SK-N-SH (cell line): ENCODE data around the gene ACAP2. TPM values are rescaled to one million over a fixed set of nuclear protein-coding genes. Genes with fewer than 3 reads are reported as not detected.

Experiments used
- CTCF ChIA-PET: fragments of 300-600, 350-600 bp; formaldehyde crosslinking; extraction: SDS; loops from one replicate; lab custom pipeline; 2021; lab: Yijun Ruan, JAX
- POLR2A ChIA-PET: fragments of 350-600 bp; sonication (Branson Sonifier 250); formaldehyde crosslinking; extraction: SDS; loops from one replicate; lab custom pipeline; 2020; ENCODE audit warnings: antibody characterized with exemption, inconsistent platforms; lab: Yijun Ruan, JAX
- DNase-seq: peaks from one replicate; pipeline ENCODE4 v3.0.0; 2012
- H2AFZ ChIP-seq: fragments of 200-600 bp; sonication (generic); 2 replicates; pipeline ENCODE4 v1.8.1; 2016; ENCODE audit warnings: antibody characterized with exemption, mild to moderate bottlenecking, low read depth
- H3F3A ChIP-seq: fragments of 200-600 bp; sonication (generic); replicated peaks from 2 replicates; pipeline ENCODE3; 2016; ENCODE audit warnings: antibody characterized with exemption, mild to moderate bottlenecking; ENCODE audit not compliant: insufficient read depth
- H3K27ac ChIP-seq, 2 experiments: fragments of 200-500 bp in 1 of 2; fragments of 200-600 bp in 1 of 2; sonication (Bioruptor generic) in 1 of 2; sonication (generic), shearing (Covaris generic) in 1 of 2; 2 replicates each; pipeline versions ENCODE4 v1.5.1 to v1.6.1; 2014 to 2016; ENCODE audit warnings: low read depth in 2 of 2, inconsistent platforms in 1 of 2, low read length in 1 of 2, mild to moderate bottlenecking in 1 of 2, mixed read lengths in 1 of 2
- H3K27me3 ChIP-seq: fragments of 200-600 bp; sonication (generic), shearing (Covaris generic); 2 replicates; pipeline ENCODE4 v1.6.1; 2016; ENCODE audit warnings: mixed run types; ENCODE audit not compliant: insufficient read depth
- H3K36me3 ChIP-seq, 2 experiments: fragments of 200-500 bp in 1 of 2; fragments of 200-600 bp in 1 of 2; sonication (Bioruptor generic) in 1 of 2; sonication (generic) in 1 of 2; replicated peaks in 1 of 2; 2 replicates each; pipeline versions ENCODE3 to v1.5.1; 2014 to 2016; ENCODE audit warnings: low read length in 1 of 2, mild to moderate bottlenecking in 1 of 2; ENCODE audit not compliant: insufficient read depth in 2 of 2, control insufficient read depth in 1 of 2
- H3K4me1 ChIP-seq, 2 experiments: fragments of 200-500 bp in 1 of 2; fragments of 200-600 bp in 1 of 2; sonication (Bioruptor generic) in 1 of 2; sonication (generic), shearing (Covaris generic) in 1 of 2; 2 replicates each; pipeline versions ENCODE4 v1.5.1 to v1.6.1; 2014 to 2016; ENCODE audit warnings: low read depth in 1 of 2, low read length in 1 of 2, mixed run types in 1 of 2; ENCODE audit not compliant: insufficient read depth in 2 of 2, control insufficient read depth in 1 of 2
- H3K4me2 ChIP-seq: fragments of 200-600 bp; sonication (generic), shearing (Covaris generic); 2 replicates; pipeline ENCODE4 v1.6.1; 2017; ENCODE audit warnings: mixed run types
- H3K4me3 ChIP-seq, 2 experiments: fragments of 200-500 bp in 1 of 2; fragments of 200-600 bp in 1 of 2; sonication (Bioruptor generic) in 1 of 2; sonication (generic), shearing (Covaris generic) in 1 of 2; 2 replicates each; pipeline versions ENCODE4 v1.5.1 to v1.8.1; 2014 to 2016; ENCODE audit warnings: low read depth in 2 of 2, inconsistent platforms in 1 of 2, low read length in 1 of 2, mild to moderate bottlenecking in 1 of 2, mixed read lengths in 1 of 2, moderate library complexity in 1 of 2
- H3K79me2 ChIP-seq: fragments of 200-600 bp; sonication (generic); 2 replicates; pipeline ENCODE4 v1.8.1; 2017; ENCODE audit warnings: mild to moderate bottlenecking; ENCODE audit not compliant: insufficient read depth
- H3K9ac ChIP-seq: fragments of 200-600 bp; sonication (generic); 2 replicates; pipeline ENCODE4 v1.6.1; 2017; ENCODE audit warnings: mixed run types
- H3K9me2 ChIP-seq: fragments of 200-600 bp; sonication (generic); 2 replicates; pipeline ENCODE4 v1.6.1; 2017; ENCODE audit warnings: mixed run types
- H3K9me3 ChIP-seq: fragments of 200-600 bp; sonication (generic); 2 replicates; pipeline ENCODE4 v1.6.1; 2017; ENCODE audit warnings: mixed run types, mild to moderate bottlenecking, moderate library complexity
- H4K20me1 ChIP-seq: fragments of 200-600 bp; sonication (generic); 2 replicates; pipeline ENCODE4 v1.6.1; 2017; ENCODE audit warnings: mild to moderate bottlenecking, mixed run types; ENCODE audit not compliant: insufficient read depth
- CTCF ChIP-seq: fragments of 200-600 bp; sonication (generic); IDR thresholded peaks from 2 replicates; pipeline ENCODE4 v1.6.1; 2017; ENCODE audit warnings: antibody characterized with exemption, mild to moderate bottlenecking, moderate library complexity
- EP300 ChIP-seq, 2 experiments: IDR thresholded peaks; 2 replicates each; pipeline versions ENCODE4 v1.4.0 to v1.6.1; 2012; ENCODE audit warnings: borderline replicate concordance in 1 of 2, low read depth in 1 of 2, low read length in 1 of 2
- EZH2phosphoT487 ChIP-seq: fragments of 200-600 bp; sonication (generic); IDR thresholded peaks from 2 replicates; pipeline ENCODE4 v1.6.1; 2017; ENCODE audit warnings: low read depth, mixed run types, mild to moderate bottlenecking, antibody characterized with exemption, moderate library complexity, borderline replicate concordance
- MEF2A ChIP-seq: IDR thresholded peaks from 2 replicates; pipeline ENCODE4 v1.4.0; 2012; ENCODE audit warnings: low read depth, borderline replicate concordance
- NRF1 ChIP-seq: IDR thresholded peaks from 2 replicates; pipeline ENCODE4 v1.6.1; 2012; ENCODE audit warnings: low read depth, mild to moderate bottlenecking, low read length
- RCOR1 ChIP-seq: fragments of 150-350 bp; IDR thresholded peaks from 2 replicates; pipeline ENCODE4 v1.6.1; 2017; ENCODE audit warnings: antibody characterized with exemption, low read length
- TCF12 ChIP-seq: IDR thresholded peaks from 2 replicates; pipeline ENCODE4 v1.4.0; 2012
- WGBS: methylation state at CpG from one replicate; pipeline ENCODE4 v1.1.6; 2017; ENCODE audit warnings: low lambda C conversion rate; 5-methylcytosine and 5-hydroxymethylcytosine counted together
- polyA plus RNA-seq, 3 experiments: library from polyadenylated mRNA; depleted of rRNA; stranded (reverse); fragments of >200 nt; gene quantifications; 2 replicates each; pipeline ENCODE4 v1.2.3, GENCODE V29; 2012
- TF ChIP-seq, protein P1 (sequence below): fragments of 150-350 bp; IDR thresholded peaks from 2 replicates; pipeline ENCODE4 v1.6.1; 2016; ENCODE audit warnings: mild to moderate bottlenecking, low read depth, low read length
- TF ChIP-seq, protein P2 (sequence below): fragments of 150-350 bp; IDR thresholded peaks from 2 replicates; pipeline ENCODE4 v1.6.1; 2017; ENCODE audit warnings: antibody characterized with exemption, low read length, low read depth, borderline replicate concordance
- TF ChIP-seq, protein P3 (sequence below): IDR thresholded peaks from 2 replicates; pipeline ENCODE4 v1.6.1; 2012; ENCODE audit warnings: mild to moderate bottlenecking, low read depth, low read length, moderate library complexity

ACAP2 gene
- polyA plus RNA-seq, 1 of the 3 experiments (the other 2 are of a cell fraction), result 6.8 TPM

DNA sequence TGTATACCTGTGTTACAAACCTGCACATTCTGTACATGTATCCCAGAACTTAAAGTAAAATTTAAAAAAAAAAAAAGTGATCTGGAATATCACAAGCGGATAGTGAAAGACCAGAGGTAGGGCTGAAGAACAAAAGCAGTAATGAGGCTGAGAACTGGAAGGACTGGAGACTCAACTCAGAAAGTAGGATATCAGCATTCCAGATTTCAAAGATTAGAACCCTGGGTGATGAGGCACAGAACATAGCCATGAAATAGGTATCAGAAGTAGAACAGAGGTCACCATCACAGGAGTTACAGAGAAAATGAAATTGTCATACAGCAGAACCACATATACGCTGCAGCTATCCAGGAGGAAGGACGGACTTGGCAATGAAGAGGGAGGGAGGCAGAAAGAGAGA, 56.1 kb downstream of the ACAP2 start:
- no peaks in the 10 kb centered on the region for H3K9me3 ChIP-seq
- CTCF ChIA-PET, result no interaction called here
- peaks cover 0 to 21% of the 10 kb centered on the region in 2 experiments for H3K36me3 ChIP-seq
- no peak overlapping the region for H2AFZ ChIP-seq
- H3K4me3 ChIP-seq, result no peak overlapping the region
- H3K4me2 ChIP-seq, result no peak overlapping the region
- no peaks in the 10 kb centered on the region; the same call in 1 of the 2 replicates for H3K79me2 ChIP-seq
- H3K9me2 ChIP-seq, result no peaks in the 10 kb centered on the region
- H3F3A ChIP-seq, result no peaks in the 10 kb centered on the region
- H3K4me1 ChIP-seq, result peaks cover 0 to 2% of the 10 kb centered on the region in 2 experiments; a peak in 2 of 4 replicates
- no peaks in the 10 kb centered on the region for H3K27me3 ChIP-seq
- H4K20me1 ChIP-seq, result no peaks in the 10 kb centered on the region
- DNase-seq, result no peak
- POLR2A ChIA-PET, result no interaction called here
- H3K27ac ChIP-seq, result no peak overlapping the region
- 90% methylated on average over 3 of the region's 3 CpGs for WGBS
- no peak for TF ChIP-seq CTCF
- no peak for TF ChIP-seq EZH2phosphoT487
- TF ChIP-seq, protein P1, sequence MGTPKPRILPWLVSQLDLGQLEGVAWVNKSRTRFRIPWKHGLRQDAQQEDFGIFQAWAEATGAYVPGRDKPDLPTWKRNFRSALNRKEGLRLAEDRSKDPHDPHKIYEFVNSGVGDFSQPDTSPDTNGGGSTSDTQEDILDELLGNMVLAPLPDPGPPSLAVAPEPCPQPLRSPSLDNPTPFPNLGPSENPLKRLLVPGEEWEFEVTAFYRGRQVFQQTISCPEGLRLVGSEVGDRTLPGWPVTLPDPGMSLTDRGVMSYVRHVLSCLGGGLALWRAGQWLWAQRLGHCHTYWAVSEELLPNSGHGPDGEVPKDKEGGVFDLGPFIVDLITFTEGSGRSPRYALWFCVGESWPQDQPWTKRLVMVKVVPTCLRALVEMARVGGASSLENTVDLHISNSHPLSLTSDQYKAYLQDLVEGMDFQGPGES, result no peak
- TF ChIP-seq, protein P2, sequence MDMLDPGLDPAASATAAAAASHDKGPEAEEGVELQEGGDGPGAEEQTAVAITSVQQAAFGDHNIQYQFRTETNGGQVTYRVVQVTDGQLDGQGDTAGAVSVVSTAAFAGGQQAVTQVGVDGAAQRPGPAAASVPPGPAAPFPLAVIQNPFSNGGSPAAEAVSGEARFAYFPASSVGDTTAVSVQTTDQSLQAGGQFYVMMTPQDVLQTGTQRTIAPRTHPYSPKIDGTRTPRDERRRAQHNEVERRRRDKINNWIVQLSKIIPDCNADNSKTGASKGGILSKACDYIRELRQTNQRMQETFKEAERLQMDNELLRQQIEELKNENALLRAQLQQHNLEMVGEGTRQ, result no peak
- TF ChIP-seq MEF2A, result no peak
- TF ChIP-seq TCF12, result no peak
- TF ChIP-seq RCOR1, result no peak
- TF ChIP-seq NRF1, result no peak
- TF ChIP-seq, protein P3, sequence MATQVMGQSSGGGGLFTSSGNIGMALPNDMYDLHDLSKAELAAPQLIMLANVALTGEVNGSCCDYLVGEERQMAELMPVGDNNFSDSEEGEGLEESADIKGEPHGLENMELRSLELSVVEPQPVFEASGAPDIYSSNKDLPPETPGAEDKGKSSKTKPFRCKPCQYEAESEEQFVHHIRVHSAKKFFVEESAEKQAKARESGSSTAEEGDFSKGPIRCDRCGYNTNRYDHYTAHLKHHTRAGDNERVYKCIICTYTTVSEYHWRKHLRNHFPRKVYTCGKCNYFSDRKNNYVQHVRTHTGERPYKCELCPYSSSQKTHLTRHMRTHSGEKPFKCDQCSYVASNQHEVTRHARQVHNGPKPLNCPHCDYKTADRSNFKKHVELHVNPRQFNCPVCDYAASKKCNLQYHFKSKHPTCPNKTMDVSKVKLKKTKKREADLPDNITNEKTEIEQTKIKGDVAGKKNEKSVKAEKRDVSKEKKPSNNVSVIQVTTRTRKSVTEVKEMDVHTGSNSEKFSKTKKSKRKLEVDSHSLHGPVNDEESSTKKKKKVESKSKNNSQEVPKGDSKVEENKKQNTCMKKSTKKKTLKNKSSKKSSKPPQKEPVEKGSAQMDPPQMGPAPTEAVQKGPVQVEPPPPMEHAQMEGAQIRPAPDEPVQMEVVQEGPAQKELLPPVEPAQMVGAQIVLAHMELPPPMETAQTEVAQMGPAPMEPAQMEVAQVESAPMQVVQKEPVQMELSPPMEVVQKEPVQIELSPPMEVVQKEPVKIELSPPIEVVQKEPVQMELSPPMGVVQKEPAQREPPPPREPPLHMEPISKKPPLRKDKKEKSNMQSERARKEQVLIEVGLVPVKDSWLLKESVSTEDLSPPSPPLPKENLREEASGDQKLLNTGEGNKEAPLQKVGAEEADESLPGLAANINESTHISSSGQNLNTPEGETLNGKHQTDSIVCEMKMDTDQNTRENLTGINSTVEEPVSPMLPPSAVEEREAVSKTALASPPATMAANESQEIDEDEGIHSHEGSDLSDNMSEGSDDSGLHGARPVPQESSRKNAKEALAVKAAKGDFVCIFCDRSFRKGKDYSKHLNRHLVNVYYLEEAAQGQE, result no peak
- TF ChIP-seq EP300 (IDR thresholded peaks at IDR 0.05; ENCODE audit: borderline replicate concordance in 1 of 2, low read depth in 1 of 2, low read length in 1 of 2), result no peak
- H3K9ac ChIP-seq, result no peak overlapping the region
